Tracheal epithelial cell (primary cell): ENCODE results near the gene ATCAY. TPM values are rescaled to one million over a fixed set of nuclear protein-coding genes. Genes with fewer than 3 reads are reported as not detected.

ENCODE experiments used
- total RNA-seq: library from RNA; depleted of rRNA; stranded (reverse); fragments of >200 nt; gene quantifications from 2 replicates; pipeline ENCODE4 v1.2.1, GENCODE V29; 2014

ATCAY gene
- total RNA-seq, result not detected in 2 replicates

GRCh38 chr19:3880471-3881271 lies at the start of gene ATCAY:
TSS of gene ATCAY (plus strand) at chr19:3880685. CDS start at chr19:3885768, 5,083 bp downstream.

GRCh38 chr19:3868770-3869456 lies 11.6 kb upstream of the ATCAY start, which contains the start of gene ZFR2:
TSS of gene ZFR2 (minus strand) at chr19:3869038. CDS start at chr19:3869017, 21 bp downstream.

GRCh38 chr19:3932931-3933810 lies 52.7 kb downstream of the ATCAY start, which contains the start of gene NMRK2:
TSS of gene NMRK2 (plus strand) at chr19:3933069. CDS start at chr19:3933672, 603 bp downstream.

GRCh38 chr19:3970808-3971598 lies 90.5 kb downstream of the ATCAY start, which contains the start of gene DAPK3:
TSS of gene DAPK3 (minus strand) at chr19:3971099. CDS start at chr19:3969735, 1,364 bp downstream.

Other genes with a start within 250 kb of the ATCAY start
- gene PIP5K1C, start 180.2 kb upstream of the ATCAY start, total RNA-seq, result 7.2 and 10.8 TPM in 2 replicates
- 2.3 and 5.1 TPM in 2 replicates for gene TJP3, start 172.3 kb upstream of the ATCAY start, total RNA-seq
- gene APBA3, start 119.0 kb upstream of the ATCAY start, total RNA-seq, result 31.1 and 33.5 TPM in 2 replicates
- 47.7 and 64.8 TPM in 2 replicates for gene MRPL54, start 118.0 kb upstream of the ATCAY start, total RNA-seq
- gene RAX2, start 108.5 kb upstream of the ATCAY start, total RNA-seq, result under 0.01 TPM in 1 of 2 replicates, not detected in the other
- 1.7 TPM in 1 of 2 replicates, not detected in the other for gene MATK, start 94.3 kb upstream of the ATCAY start, total RNA-seq
- gene ZFR2, start 11.6 kb upstream of the ATCAY start, total RNA-seq, result not detected in 2 replicates
- not detected in 2 replicates for gene NMRK2, start 52.4 kb downstream of the ATCAY start, total RNA-seq
- gene DAPK3, start 90.4 kb downstream of the ATCAY start, total RNA-seq, result 60.1 and 153 TPM in 2 replicates
- 3,484 and 4,939 TPM in 2 replicates for gene EEF2, start 104.8 kb downstream of the ATCAY start, total RNA-seq
- 12.8 and 18.3 TPM in 2 replicates for gene PIAS4, start 127.1 kb downstream of the ATCAY start, total RNA-seq
- 34.5 and 35.9 TPM in 2 replicates for gene ZBTB7A, start 186.2 kb downstream of the ATCAY start, total RNA-seq
- 155 and 173 TPM in 2 replicates for gene MAP2K2, start 243.4 kb downstream of the ATCAY start, total RNA-seq